ENCODE measurements around the gene ZBTB7C.

Gene ZBTB7C

GRCh38 chr18:48218285-48219022 is 190.7 kb downstream of the ZBTB7C start:
- no peak for DNase-seq (ENCODE audit: low read depth in 2 of 2)

GRCh38 chr18:48217258-48218250 is 191.6 kb downstream of the ZBTB7C start:
- no peak for DNase-seq (ENCODE audit: low read depth in 2 of 2)

GRCh38 chr18:48216639-48217257 is 192.4 kb downstream of the ZBTB7C start:
- no peak for DNase-seq (ENCODE audit: low read depth in 2 of 2)

GRCh38 chr18:48215876-48216638 is 193.1 kb downstream of the ZBTB7C start:
- no peak for DNase-seq (ENCODE audit: low read depth in 2 of 2)

- no peak for DNase-seq (ENCODE audit: low read depth in 2 of 2)
Observed at GRCh38 chr18:48213791-48214190, 195.4 kb downstream of the ZBTB7C start.

- DNase-seq (ENCODE audit: low read depth in 2 of 2): no peak
Observed at GRCh38 chr18:48208432-48209140, 200.6 kb downstream of the ZBTB7C start.

GRCh38 chr18:48207733-48208132 is 201.4 kb downstream of the ZBTB7C start:
- DNase-seq (ENCODE audit: low read depth in 2 of 2): no peak

GRCh38 chr18:48206887-48207286 is 202.3 kb downstream of the ZBTB7C start:
- no peak for DNase-seq (ENCODE audit: low read depth in 2 of 2)

GRCh38 chr18:48203961-48204666 is 205.1 kb downstream of the ZBTB7C start:
- DNase-seq (ENCODE audit: low read depth in 2 of 2): no peak

- DNase-seq (ENCODE audit: low read depth in 2 of 2): no peak
Observed at GRCh38 chr18:48203288-48203945, 205.8 kb downstream of the ZBTB7C start.

GRCh38 chr18:48202350-48203260 is 206.6 kb downstream of the ZBTB7C start:
- no peak for DNase-seq (ENCODE audit: low read depth in 2 of 2)

GRCh38 chr18:48202006-48202348 is 207.2 kb downstream of the ZBTB7C start:
- no peak for DNase-seq (ENCODE audit: low read depth in 2 of 2)

GRCh38 chr18:48201337-48202005 is 207.7 kb downstream of the ZBTB7C start:
- DNase-seq (ENCODE audit: low read depth in 2 of 2): no peak

- DNase-seq (ENCODE audit: low read depth in 2 of 2): no peak
Observed at GRCh38 chr18:48200631-48201336, 208.4 kb downstream of the ZBTB7C start.

GRCh38 chr18:48199399-48199798 is 209.8 kb downstream of the ZBTB7C start:
- DNase-seq (ENCODE audit: low read depth in 2 of 2): no peak

- no peak for DNase-seq (ENCODE audit: low read depth in 2 of 2)
Observed at GRCh38 chr18:48197819-48198218, 211.4 kb downstream of the ZBTB7C start.

- no peak for DNase-seq (ENCODE audit: low read depth in 2 of 2)
Observed at GRCh38 chr18:48195787-48196186, 213.4 kb downstream of the ZBTB7C start.

Data from stimulated activated CD4-positive, alpha-beta T cell treated with anti-CD3 and anti-CD28 coated beads, Interleukin-1b, Interleukin-23, amount 100 ng/mL, for 1 hour (primary cell).